Astrocyte (in vitro differentiated cells and primary cell): ENCODE measurements around the gene ABCA5. TPM values are rescaled to one million over a fixed set of nuclear protein-coding genes. Genes with fewer than 3 reads are reported as not detected.

Experiments
- DNase-seq: peaks from one replicate; pipeline ENCODE4 v3.0.0-alpha.2; 2010; ENCODE audit warnings: low read depth
- FAIRE-seq: peaks from 2 replicates; lab custom pipeline; 2011; peaks lifted over from hg19 to GRCh38; lab: Jason Lieb, UNC
- H2AFZ ChIP-seq: 2 replicates; pipeline ENCODE4 v1.6.0; 2012; ENCODE audit warnings: low read depth, low read length, inconsistent platforms
- H3K27ac ChIP-seq: 2 replicates; pipeline ENCODE4 v1.5.1; 2011; ENCODE audit warnings: low read depth, low read length, inconsistent platforms
- H3K27me3 ChIP-seq: 2 replicates; pipeline ENCODE4 v1.6.0; 2011; ENCODE audit warnings: low read length, inconsistent platforms; ENCODE audit not compliant: insufficient read depth
- H3K36me3 ChIP-seq: 2 replicates; pipeline ENCODE4 v1.5.1; 2011; ENCODE audit warnings: low read length, inconsistent platforms; ENCODE audit not compliant: insufficient read depth
- H3K4me1 ChIP-seq: 2 replicates; pipeline ENCODE4 v1.5.1; 2011; ENCODE audit warnings: low read length, inconsistent platforms; ENCODE audit not compliant: insufficient read depth
- H3K4me2 ChIP-seq: 2 replicates; pipeline ENCODE4 v1.6.0; 2012; ENCODE audit warnings: low read length, inconsistent platforms
- H3K4me3 ChIP-seq: 2 replicates; pipeline ENCODE4 v1.5.1; 2011; ENCODE audit warnings: low read depth, mild to moderate bottlenecking, low read length, inconsistent platforms; ENCODE audit not compliant: insufficient read depth
- H3K79me2 ChIP-seq: 2 replicates; pipeline ENCODE4 v1.6.0; 2012; ENCODE audit warnings: mild to moderate bottlenecking, low read length, inconsistent platforms; ENCODE audit not compliant: insufficient read depth
- H3K9ac ChIP-seq: 2 replicates; pipeline ENCODE4 v1.6.0; 2012; ENCODE audit warnings: mild to moderate bottlenecking, low read length, inconsistent platforms
- H3K9me3 ChIP-seq: 2 replicates; pipeline ENCODE4 v1.5.1; 2012; ENCODE audit warnings: low read depth, mild to moderate bottlenecking, low read length, inconsistent platforms; ENCODE audit not compliant: insufficient read depth
- H4K20me1 ChIP-seq: 2 replicates; pipeline ENCODE4 v1.6.0; 2012; ENCODE audit warnings: low read length, inconsistent platforms; ENCODE audit not compliant: insufficient read depth
- H3K27ac Mint-ChIP-seq: one replicate; pipeline ENCODE4 v1.8.0; 2021; ENCODE audit warnings: mild to moderate bottlenecking, mixed read lengths; ENCODE audit not compliant: unreplicated experiment
- H3K27me3 Mint-ChIP-seq: one replicate; pipeline ENCODE4 v1.8.0; 2021; ENCODE audit warnings: low read depth, mixed read lengths; ENCODE audit not compliant: unreplicated experiment
- H3K36me3 Mint-ChIP-seq: one replicate; pipeline ENCODE4 v1.8.0; 2021; ENCODE audit warnings: low read depth, mixed read lengths; ENCODE audit not compliant: unreplicated experiment
- H3K4me1 Mint-ChIP-seq: one replicate; pipeline ENCODE4 v1.8.0; 2021; ENCODE audit warnings: low read depth, mixed read lengths; ENCODE audit not compliant: unreplicated experiment
- H3K4me3 Mint-ChIP-seq: one replicate; pipeline ENCODE4 v1.8.0; 2021; ENCODE audit warnings: mild to moderate bottlenecking, moderate library complexity, mixed read lengths; ENCODE audit not compliant: unreplicated experiment
- H3K9me3 Mint-ChIP-seq: one replicate; pipeline ENCODE4 v1.8.0; 2021; ENCODE audit warnings: mild to moderate bottlenecking, mixed read lengths; ENCODE audit not compliant: unreplicated experiment
- EZH2 ChIP-seq: IDR thresholded peaks from 2 replicates; pipeline ENCODE4 v1.6.1; 2012; ENCODE audit warnings: mild to moderate bottlenecking, low read length, inconsistent platforms; ENCODE audit not compliant: insufficient read depth
- total RNA-seq: library from RNA; stranded (reverse); gene quantifications from 2 replicates; pipeline ENCODE4 v1.2.1, GENCODE V29; 2021
- TF ChIP-seq, protein P1 (sequence below): IDR thresholded peaks from 2 replicates; pipeline ENCODE4 v1.5.1; 2011; ENCODE audit warnings: low read depth, mild to moderate bottlenecking, inconsistent platforms, low read length, moderate library complexity; ENCODE audit not compliant: insufficient read depth

The ABCA5 gene
- total RNA-seq, 1 donor from 2014 or later: 2.6 TPM

DNA sequence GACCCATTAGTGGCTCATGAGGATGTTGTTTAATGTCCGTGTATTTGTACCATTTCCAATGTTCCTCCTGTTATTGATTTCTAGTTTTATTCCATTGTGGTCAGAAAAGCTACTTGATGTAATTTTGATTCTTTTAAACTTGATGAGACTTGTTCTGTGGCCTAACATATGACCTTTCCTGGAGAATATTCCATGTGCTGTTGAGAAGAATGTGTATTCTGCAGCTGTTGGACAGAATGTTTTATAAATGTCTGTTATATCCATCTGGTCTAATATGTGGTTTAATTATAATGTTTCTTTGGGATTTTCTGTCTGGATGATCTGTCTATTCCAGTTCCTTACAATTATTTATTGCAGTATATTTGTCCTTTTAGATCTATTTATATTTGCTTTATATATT is 95.4 kb downstream of the ABCA5 start:
- Mint-ChIP-seq H3K4me1 (no peaks in the 10 kb centered on the region), H3K27ac (no peak overlapping the region), H3K27me3 (no peaks in the 10 kb centered on the region), H3K36me3 (no peaks in the 10 kb centered on the region), H3K4me3 (no peak overlapping the region), H3K9me3 (peaks cover 2% of the 10 kb centered on the region)
- FAIRE-seq (no peak), DNase-seq (no peak)
- Histone ChIP-seq H3K36me3 (no peaks in the 10 kb centered on the region), H3K4me3 (no peak overlapping the region), H3K27me3 (no peaks in the 10 kb centered on the region), H3K79me2 (no peaks in the 10 kb centered on the region), H3K4me2 (no peak overlapping the region), H4K20me1 (no peaks in the 10 kb centered on the region), H3K4me1 (no peaks in the 10 kb centered on the region), H3K9ac (no peak overlapping the region), H2AFZ (no peak overlapping the region), H3K27ac (no peak overlapping the region), H3K9me3 (no peaks in the 10 kb centered on the region)
- TF ChIP-seq EZH2: no peak
- TF ChIP-seq, protein P1, sequence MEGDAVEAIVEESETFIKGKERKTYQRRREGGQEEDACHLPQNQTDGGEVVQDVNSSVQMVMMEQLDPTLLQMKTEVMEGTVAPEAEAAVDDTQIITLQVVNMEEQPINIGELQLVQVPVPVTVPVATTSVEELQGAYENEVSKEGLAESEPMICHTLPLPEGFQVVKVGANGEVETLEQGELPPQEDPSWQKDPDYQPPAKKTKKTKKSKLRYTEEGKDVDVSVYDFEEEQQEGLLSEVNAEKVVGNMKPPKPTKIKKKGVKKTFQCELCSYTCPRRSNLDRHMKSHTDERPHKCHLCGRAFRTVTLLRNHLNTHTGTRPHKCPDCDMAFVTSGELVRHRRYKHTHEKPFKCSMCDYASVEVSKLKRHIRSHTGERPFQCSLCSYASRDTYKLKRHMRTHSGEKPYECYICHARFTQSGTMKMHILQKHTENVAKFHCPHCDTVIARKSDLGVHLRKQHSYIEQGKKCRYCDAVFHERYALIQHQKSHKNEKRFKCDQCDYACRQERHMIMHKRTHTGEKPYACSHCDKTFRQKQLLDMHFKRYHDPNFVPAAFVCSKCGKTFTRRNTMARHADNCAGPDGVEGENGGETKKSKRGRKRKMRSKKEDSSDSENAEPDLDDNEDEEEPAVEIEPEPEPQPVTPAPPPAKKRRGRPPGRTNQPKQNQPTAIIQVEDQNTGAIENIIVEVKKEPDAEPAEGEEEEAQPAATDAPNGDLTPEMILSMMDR: no peak

DNA sequence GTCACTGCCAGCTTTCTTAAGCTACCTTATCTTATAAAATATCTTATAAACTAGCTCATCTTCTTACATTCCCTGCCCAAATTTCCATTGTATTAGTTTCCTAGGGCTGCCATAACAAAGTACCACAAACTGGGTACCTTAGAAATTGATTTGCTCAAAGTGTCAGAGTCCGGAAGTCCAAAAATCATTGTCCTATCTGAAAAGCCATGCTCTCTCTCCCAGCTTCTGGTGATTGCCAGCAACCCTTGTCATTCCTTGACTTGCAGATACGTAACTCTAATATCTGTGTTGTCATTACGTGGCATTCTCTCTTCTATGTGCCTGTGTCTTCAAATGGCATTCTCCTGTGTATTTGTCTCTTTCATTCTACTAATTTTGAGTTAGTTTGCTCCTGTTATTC is 96.0 kb downstream of the ABCA5 start:
- no peak for TF ChIP-seq EZH2
- TF ChIP-seq, protein P1: no peak
- H3K9me3 Mint-ChIP-seq: peaks cover 2% of the 10 kb centered on the region
- Histone ChIP-seq H3K4me1 (no peaks in the 10 kb centered on the region), H3K9me3 (no peaks in the 10 kb centered on the region), H3K27ac (no peak overlapping the region), H3K4me3 (no peak overlapping the region), H3K27me3 (no peaks in the 10 kb centered on the region), H3K9ac (no peak overlapping the region), H3K36me3 (no peaks in the 10 kb centered on the region), H3K4me2 (no peak overlapping the region), H4K20me1 (no peaks in the 10 kb centered on the region), H3K79me2 (no peaks in the 10 kb centered on the region), H2AFZ (no peak overlapping the region)
- H3K4me3 Mint-ChIP-seq: no peak overlapping the region
- no peak for FAIRE-seq
- no peaks in the 10 kb centered on the region for H3K36me3 Mint-ChIP-seq
- DNase-seq: no peak
- no peaks in the 10 kb centered on the region for H3K27me3 Mint-ChIP-seq
- no peak overlapping the region for H3K27ac Mint-ChIP-seq
- H3K4me1 Mint-ChIP-seq: no peaks in the 10 kb centered on the region

DNA sequence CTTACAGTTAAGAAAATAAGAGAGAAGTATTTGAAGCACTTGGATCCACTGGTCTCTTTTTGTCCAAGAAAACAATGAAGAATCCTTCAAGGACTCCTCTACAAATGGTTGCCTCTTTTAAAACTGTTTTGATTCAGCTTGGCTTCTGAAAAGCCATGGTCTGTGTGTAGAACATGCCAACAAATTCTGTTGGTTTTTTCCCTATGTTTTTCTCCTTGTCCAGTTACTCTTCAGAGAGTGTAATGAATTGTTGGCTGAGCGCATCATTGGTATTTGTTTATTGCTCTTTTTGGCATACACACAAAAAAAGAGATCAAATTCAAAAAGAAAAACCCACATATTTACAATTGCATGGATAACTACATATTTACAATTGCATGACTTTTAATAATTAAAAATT is 98.4 kb downstream of the ABCA5 start, which contains the start of gene ABCA10:
TSS of gene ABCA10 (minus strand) at position 249 of the 400 bp plus-strand sequence. CDS start 3,466 bp downstream, outside the sequence.
- Histone ChIP-seq H3K4me3 (no peak within 1 kb of the TSS), H3K27me3 (no peaks in the 10 kb centered on the region), H2AFZ (no peak within 1 kb of the TSS), H3K79me2 (no peaks in the 10 kb centered on the region), H3K9ac (no peak within 1 kb of the TSS), H4K20me1 (no peaks in the 10 kb centered on the region), H3K4me2 (no peak within 1 kb of the TSS), H3K9me3 (no peaks in the 10 kb centered on the region), H3K27ac (no peak within 1 kb of the TSS), H3K36me3 (no peaks in the 10 kb centered on the region), H3K4me1 (no peaks in the 10 kb centered on the region)
- no peak within 1 kb of the TSS for H3K4me3 Mint-ChIP-seq
- H3K27ac Mint-ChIP-seq: no peak within 1 kb of the TSS
- H3K4me1 Mint-ChIP-seq: peaks cover 4% of the 10 kb centered on the region
- no peaks in the 10 kb centered on the region for H3K36me3 Mint-ChIP-seq
- no peak for DNase-seq
- TF ChIP-seq EZH2: no peak
- TF ChIP-seq, protein P1: no peak
- H3K9me3 Mint-ChIP-seq: peaks cover 2% of the 10 kb centered on the region
- no peak for FAIRE-seq
- no peaks in the 10 kb centered on the region for H3K27me3 Mint-ChIP-seq
